Activated gamma-delta T cell treated with anti-CD3 and anti-CD28 coated beads, Interleukin-2, amount 50 U/mL, for 16 hours (primary cell): ENCODE results near the gene RYR1.
"Not testable (repeated sequence)": the region's sequence is repeated elsewhere in the genome, so short reads cannot be mapped to it uniquely, and the experiment has no call there.

ENCODE experiments used
- DNase-seq: peaks from one replicate; pipeline ENCODE4 v3.0.0-alpha.2; 2020; ENCODE audit warnings: low read depth

The RYR1 gene

DNA sequence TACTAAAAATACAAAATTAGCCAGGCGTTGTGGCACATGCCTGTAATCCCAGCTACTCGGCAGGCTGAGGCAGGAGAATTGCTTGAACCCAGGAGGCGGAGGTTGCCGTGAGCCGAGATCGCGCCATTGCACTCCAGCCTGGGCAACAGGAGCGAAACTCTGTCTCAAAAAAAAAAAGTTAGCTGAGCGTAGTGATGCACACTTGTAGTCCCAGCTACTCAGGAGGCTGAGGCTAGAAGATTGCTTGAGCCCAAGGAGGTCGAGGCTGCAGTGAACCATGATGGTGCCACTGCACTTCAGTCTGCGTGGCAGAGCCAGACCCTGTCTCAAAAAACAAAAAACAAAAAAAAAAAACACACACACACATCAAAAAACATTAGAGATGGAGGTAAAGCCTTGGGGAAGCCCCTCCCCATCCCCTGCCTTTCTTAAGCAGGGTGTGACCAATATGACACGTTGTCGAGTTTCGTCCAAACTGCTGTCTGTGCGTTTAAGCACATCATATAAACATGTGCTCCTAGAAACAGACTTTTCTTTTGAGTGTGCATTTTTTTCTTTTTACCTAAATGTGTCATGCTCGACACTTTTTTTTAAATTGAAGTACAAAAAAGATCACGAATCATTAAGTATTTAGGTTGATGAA, 6.3 kb upstream of the RYR1 start:
- not testable (repeated sequence) for DNase-seq

DNA sequence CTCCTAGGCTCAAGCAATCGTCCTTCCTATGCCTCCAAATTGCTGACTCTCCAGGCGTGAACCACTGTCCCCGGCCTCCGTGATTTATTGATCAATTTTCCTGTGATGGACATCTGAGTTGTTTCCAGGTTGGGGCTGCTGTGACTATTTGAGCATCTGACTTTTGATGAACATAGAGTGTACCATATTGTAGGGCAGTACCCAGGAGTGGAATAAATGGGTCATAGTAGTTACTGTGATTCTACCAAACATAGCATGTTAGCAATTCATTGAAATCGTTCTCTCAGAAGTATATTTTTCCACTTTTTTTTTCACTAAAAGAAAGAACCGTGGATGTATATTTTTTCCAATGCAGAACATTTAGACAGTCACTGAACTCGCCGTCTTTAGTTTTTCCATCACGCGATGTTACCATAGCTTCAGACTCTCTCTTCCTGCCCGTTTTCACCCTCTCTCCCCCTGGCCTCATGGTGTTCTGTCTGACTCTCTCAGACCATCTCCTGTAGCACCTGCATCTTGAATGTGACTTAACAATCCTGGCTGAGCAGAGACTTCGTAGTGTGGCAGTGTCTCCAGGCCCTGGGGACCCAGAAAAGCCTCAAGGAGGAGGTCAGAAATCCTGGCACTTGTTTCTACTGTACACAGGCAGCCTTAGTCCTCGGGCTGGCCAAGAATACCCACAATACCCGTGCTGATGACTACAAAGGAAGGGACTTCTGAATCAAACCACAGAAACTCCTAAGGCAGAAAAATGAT, 4.3 kb upstream of the RYR1 start:
- DNase-seq, result no peak

DNA sequence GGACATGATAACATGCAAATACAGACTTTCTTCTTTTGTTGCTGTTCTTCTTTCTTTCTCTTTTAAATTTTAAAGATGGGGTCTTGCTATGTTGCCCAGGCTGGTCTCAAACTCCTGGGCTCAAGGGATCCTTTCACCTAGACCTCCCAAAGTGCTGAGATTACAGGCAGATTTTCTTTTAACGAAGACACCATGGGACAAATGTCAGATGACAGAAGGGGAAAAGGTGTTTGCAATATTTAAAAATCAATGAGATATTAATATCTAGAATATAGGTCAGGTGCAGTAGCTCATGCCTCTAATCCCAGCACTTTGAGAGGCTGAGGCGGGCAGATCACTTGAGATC, 3.7 kb upstream of the RYR1 start:
- no peak for DNase-seq

DNA sequence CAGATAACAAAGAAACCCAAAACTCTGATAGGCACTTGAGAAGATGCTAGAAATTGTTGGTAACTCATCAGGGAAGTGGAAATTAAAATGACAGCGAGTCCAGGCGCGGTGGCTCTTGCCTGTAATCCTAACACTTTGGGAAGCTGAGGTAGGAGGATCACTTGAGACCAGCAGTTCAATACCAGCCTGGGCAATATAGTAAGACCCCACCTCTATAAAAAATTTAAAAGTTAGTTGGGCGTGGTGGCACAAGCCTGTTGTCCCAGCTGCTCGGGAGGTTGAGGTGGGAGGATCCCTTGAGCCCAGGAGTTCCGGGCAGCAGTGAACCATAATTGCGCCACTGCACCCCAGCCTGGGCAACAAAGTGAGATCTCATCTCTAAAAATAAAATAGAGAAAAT, 2.6 kb upstream of the RYR1 start:
- DNase-seq, result no peak

DNA sequence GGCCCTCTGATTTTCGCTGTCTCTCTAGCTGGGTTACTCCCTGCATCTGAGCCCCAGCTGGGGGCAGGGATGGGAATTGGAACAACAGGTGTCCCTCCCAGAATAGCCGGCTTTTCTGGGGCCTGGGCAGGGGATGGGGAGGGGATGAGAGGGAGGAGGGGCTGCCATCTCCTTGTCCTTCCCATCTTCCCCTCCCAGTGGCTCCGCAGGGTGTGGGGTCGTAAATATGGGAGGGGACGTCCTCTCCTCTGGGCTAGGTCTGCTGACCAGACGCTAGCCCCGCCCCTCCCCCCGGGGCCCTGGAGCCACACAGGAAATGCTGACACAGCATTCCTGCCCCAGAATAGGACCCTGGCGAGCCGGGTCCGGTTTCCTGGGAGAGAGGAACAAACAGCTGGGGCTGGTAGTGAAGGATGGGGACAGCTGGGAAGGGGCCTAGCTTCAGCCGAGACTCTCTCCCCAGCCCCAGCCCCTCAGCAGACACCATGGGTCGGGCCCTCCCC, 1.1 kb downstream of the RYR1 start:
- no peak for DNase-seq

DNA sequence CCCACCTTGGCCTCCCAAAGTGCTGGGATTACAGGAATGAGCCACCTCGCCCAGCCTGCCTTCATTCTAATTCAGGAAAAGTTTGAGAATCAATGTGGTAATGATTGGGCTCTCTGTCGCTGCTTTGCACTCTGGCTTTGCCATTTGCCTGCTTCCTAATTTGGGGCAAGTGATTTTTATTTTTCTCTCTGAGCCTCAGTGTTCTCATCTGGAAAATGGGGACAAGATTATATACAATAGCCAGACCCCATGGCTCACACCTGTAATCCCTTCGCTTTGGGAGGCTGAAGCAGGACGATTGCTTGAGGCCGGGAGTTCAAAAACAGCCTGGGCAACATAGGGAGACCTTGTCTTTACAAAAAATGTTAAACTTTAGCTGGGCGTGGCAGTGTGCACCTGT, 3.8 kb downstream of the RYR1 start:
- no peak for DNase-seq

DNA sequence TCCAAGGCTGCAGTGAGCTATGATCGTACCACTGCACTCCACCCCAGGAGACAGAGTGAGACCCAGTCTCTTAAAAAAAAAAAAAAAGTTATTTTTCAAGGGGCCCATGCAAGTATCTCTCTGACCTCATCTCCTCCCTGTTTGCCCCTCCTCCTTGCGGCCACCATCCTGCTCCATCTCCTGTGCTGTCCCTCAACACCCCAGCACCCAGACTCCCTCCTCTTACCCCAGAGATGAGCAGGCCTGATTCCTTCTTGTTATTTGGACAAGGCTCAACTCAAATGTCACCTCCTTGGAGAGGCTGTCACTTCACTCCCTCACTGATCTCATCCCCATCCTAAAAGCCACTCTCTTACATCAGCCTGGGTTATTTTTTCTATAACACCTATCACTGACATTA, 4.4 kb downstream of the RYR1 start:
- DNase-seq, result no peak

DNA sequence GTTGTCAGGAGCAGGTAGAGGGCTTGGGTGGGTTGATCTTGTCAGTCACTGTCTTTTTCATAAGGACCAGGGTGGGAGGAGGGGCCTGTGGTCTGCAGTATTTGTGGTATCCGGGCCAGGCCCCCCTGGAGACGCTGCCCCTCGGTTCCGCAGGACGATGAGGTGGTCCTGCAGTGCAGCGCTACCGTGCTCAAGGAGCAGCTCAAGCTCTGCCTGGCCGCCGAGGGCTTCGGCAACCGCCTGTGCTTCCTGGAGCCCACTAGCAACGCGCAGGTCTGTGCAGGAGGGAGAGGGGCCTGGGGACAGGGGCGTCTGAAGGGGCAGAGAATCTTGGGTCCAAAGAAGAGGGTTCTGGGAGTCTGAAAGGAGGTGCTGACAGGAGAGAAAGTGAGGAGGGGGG, 7.1 kb downstream of the RYR1 start:
- DNase-seq, result no peak

DNA sequence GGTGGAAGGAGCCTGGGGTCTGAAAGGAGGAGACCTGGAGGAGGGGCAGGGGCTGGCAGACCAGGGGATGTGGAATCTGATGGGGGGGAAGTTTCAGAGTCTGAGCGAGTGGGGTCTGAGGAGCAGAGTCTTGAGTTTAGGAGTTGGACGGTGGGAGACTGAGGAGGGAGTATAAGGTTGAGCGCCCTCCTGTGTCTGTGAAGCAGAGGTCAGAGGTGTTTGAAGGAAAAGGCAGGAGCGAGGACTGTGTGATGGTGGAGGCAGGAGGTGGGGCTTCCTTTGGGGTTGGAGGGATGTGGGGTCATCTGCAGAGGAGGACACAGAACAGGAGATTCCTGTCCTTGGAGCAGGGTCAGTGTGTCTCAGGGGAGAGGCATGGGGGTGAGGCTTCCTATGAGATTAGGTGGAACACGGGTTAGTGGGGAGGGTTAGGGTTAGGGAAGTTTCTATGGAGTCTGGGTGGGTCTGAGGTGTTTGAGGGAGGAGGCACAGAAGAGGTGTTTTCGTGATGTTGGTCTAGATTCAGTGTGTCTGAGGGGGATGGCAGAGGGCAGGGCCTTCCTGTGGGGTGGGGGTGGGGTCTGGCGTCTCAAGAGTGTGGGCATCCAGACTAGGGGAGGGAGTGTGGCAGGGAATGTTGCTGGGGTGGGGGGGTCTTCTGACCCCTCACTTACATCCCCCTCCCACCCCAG, 8.3 kb downstream of the RYR1 start:
- DNase-seq, result no peak

DNA sequence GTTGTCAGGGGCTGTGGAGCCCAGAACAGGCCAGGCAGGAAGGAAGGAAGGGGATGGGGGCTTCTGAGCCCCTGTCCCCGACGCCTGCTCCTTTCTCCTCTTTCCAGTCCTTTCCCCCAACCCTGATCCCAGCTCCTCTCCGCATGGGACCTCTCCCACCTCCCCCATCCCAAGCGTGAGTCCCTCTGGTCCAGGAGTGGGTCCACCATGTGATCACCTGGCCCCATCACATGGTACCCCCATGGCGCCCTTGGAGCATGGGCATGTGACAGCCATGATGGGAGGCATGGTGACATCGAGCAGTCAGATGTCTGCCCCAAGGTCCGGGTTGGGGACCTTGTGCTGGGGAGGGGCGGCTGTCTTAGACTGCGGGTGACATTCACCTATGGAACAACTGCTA, 9.2 kb downstream of the RYR1 start:
- DNase-seq, result no peak

DNA sequence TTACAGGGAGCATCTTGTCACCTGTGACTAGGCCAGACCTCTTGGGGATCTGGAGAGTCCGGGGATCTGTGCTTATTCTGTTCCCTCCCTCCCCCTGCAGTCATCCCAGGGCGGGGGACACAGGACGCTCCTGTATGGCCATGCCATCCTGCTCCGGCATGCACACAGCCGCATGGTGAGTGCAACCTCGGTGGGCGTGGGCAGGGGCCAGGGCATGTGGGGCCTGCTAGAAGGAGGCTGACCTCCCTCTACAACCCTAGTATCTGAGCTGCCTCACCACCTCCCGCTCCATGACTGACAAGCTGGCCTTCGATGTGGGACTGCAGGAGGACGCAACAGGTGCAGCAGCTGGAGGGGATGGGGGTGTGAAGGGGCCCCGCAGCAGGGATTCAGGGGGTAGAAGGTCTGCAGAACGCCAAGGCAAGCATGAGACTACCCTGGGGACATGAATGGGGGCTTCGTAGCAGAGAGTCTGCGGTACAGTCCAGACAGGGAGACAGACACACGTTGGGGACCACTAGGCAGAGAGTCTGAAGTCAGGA, 10.0 kb downstream of the RYR1 start:
- no peak for DNase-seq

DNA sequence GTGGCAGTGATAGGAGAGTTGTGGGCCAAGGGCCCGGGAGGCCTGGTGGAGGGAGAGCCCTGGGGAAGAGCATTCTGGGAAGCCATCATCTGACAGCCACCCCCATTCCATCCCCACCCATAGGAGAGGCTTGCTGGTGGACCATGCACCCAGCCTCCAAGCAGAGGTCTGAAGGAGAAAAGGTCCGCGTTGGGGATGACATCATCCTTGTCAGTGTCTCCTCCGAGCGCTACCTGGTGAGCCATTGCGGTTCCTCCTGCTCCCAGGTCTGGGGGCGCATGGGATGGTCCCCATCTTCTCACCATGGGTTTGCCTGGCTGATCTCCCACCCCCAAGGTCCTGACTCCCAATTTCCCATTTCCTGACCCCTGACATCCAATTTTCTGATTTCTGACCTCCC, 10.5 kb downstream of the RYR1 start:
- DNase-seq, result no peak

DNA sequence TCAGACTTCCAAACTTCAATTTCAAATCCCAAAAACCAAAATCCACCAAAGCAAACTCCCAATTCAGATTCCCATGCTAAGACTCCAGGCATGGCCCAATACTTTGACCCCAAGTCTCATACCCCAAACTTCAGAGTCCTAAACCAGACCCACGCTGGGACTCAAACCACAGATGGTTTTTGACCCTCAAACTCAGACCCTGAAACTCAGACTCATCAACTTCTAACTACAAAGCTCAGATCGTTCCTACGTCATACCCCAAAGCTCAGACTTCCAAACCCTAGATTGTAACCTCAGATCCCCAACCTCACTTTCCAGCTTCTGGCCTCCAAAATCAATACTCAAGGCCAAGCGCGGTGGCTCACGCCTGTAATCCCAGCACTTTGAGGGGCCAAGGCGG, 11.9 kb downstream of the RYR1 start:
- DNase-seq, result no peak

DNA sequence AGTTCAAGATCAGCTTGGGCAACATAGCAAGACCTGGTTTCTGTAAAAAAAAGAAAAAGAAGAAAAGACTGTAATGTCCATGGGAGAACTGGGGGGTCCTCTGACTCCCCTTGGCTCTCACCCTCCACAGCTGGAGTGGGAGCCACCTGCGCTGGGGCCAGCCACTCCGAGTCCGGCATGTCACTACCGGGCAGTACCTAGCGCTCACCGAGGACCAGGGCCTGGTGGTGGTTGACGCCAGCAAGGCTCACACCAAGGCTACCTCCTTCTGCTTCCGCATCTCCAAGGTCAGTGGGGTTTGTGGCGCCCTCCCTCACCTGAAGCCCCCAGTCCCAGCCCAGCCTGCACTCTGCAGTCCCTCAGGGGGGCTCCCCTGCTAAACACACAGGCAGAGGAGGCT, 14.7 kb downstream of the RYR1 start:
- no peak for DNase-seq

DNA sequence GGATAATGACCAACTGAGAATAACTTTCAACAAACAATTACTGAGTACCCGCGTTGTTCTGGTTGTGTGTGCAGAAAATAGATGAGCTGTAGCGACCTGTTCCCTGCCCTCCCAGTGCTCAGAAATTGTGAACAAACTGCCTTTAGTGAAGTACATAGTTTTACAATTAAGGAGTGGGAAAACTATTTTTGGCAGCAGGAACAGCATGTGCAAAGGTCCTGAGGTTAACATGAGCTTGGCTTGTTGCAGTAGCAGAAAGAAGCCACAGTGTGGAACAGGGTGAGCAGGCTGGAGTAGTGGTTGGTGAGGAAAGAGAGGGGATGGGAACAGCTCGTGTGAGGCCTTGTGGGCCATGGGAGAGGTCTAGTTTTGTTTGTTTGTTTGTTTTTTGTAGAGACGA, 16.0 kb downstream of the RYR1 start:
- no peak for DNase-seq

DNA sequence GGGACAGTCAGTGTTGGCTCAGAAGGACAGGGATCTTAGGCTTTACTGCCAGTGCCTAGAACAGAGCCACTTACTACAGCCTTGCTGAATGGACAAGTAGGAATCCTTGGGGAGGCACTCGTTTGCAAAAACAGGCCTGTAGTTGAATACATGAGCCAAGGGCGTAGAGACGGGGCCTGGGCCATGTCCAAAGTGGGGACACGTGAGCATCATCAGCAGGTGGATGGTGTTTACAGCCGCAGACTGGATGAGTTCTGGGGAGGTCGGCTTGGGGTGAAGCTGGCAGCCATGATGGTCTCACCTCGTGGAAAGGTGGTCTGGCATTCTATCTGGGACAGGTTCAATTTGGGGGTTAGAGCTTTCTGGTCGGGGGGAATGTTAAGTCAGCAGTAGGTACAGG, 17.5 kb downstream of the RYR1 start:
- no peak for DNase-seq

DNA sequence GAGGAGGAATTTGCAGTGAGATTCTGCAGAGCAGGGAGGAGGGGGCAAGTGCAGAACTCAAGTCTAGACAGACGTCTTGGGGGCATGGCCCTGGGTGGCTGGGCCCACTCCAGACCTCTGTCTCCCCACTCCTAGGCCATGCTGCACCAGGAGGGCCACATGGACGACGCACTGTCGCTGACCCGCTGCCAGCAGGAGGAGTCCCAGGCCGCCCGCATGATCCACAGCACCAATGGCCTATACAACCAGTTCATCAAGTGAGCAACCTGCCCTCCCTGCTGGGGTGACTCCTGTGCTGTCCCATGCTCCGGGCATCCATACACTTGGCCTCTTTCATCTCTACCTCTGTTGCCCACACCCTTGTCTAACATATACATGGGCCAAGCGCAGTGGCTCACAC, 18.1 kb downstream of the RYR1 start:
- DNase-seq, result no peak

DNA sequence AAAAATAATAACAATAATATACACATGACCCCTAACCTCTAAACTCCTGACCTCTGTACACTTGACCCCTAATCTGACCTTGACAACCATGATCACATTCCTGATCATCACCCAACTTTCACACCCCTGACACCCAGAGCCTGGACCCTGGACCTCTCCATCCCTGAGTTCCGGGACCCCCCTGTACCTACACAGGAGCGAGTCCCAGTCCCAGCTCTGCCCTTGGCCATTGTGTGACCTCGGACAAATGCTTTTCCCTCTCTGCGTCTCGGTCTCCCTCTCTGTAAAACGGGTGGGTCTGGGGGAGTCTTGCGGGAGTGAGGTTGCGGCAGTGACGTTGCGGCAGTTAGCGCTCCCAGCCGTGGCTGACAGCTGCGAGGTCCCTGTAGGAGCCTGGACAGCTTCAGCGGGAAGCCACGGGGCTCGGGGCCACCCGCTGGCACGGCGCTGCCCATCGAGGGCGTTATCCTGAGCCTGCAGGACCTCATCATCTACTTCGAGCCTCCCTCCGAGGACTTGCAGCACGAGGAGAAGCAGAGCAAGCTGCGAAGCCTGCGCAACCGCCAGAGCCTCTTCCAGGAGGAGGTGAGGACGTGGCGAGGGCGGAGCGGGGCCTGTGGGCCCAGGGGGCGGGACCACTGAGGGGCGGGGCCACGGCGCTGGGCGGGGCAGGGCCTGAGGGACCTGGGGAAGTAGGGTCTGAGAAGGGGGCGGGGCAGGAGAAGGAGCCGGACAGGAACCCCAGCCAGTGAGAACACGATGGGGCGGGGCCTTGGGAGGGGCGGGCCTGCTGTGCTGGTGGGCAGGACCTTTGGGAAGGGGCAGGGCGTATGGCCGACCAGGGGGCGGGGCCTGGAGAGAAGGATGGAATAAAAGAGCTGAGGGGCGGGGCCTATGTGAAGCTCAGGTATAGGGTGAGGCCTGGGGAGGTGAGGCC, 19.2 kb downstream of the RYR1 start:
- DNase-seq, result no peak

DNA sequence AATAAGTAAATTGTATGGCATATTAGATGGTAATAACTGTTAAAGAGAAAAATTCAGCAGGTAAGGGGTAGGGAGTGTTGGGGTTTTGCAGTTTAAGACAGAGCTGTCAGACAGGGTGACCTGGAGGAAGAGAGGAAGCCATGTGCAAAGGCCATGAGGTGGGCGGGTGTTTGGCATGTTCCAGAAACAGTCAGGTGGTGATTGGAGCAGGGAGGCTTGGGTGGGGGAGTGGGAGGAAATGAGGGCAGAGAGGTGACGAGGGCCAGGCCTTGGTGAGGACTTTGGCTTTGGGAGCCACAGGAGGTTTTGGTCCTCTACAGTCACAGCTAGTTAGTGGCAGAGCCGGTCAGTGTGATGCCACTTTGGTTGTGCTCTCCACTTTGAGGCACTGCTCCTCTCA, 20.1 kb downstream of the RYR1 start:
- no peak for DNase-seq

DNA sequence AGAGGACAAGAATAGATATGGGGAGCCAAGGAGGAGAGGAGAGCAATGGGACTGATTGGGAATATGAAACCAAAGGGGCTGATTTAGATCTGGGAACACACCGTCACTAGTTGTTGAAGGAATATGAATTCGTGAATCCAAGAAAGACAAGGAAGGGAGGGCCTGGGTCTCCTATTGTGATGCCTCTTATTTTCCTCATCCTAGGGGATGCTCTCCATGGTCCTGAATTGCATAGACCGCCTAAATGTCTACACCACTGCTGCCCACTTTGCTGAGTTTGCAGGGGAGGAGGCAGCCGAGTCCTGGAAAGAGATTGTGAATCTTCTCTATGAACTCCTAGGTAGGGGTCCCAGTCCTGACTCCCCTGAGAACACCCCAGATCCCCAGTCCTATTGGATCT, 21.5 kb downstream of the RYR1 start:
- no peak for DNase-seq

DNA sequence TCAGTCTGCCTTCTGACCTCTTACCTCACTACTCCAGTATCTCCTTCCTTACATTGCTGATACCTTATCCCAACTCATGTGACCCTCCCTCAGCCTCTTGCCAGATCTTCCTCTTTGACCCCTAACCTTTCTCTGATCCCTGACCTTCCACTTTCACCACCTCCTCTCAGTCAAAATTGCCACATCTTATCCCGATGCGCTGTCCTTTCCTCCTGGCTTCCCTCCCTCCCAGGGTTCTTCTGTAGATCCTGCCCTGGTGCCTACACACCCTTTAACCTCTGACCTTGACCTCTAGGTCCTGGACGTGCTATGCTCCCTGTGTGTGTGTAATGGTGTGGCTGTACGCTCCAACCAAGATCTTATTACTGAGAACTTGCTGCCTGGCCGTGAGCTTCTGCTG, 23.7 kb downstream of the RYR1 start:
- no peak for DNase-seq
